Right lobe of liver (tissue), 6 donors: ENCODE measurements around the gene HK1. TPM values are rescaled to one million over a fixed set of nuclear protein-coding genes. Genes with fewer than 3 reads are reported as not detected.

Source experiments
- ATAC-seq, 4 donors: fragments of 200-7000 bp; cut with Tn5 transposase; one replicate each; pipeline ENCODE4 v1.9.1; 2020; ENCODE audit warnings: mild to moderate bottlenecking in 4 of 4, moderate library complexity in 4 of 4
- DNase-seq, 3 donors: peaks; one replicate each; pipeline ENCODE4 v3.0.0-alpha.2; 2020
- H3K27ac ChIP-seq, 3 donors: fragments of 200-600 bp; one replicate each; pipeline ENCODE4 v1.8.0; 2022
- H3K27me3 ChIP-seq, 2 donors: fragments of 200-600 bp; one replicate each; pipeline ENCODE4 v1.8.0; 2022
- H3K36me3 ChIP-seq, 4 donors: fragments of 200-600 bp; sonication (generic) in 1 of 4; one replicate each; pipeline versions ENCODE4 v1.5.1 to v1.8.0; 2017 to 2022; ENCODE audit warnings: control low read depth in 1 of 4
- H3K4me1 ChIP-seq, 4 donors: fragments of 200-600 bp; sonication (generic) in 1 of 4; one replicate each; pipeline versions ENCODE4 v1.5.1 to v1.8.0; 2017 to 2022; ENCODE audit warnings: control low read depth in 1 of 4
- H3K4me3 ChIP-seq, 3 donors: fragments of 200-600 bp; one replicate each; pipeline ENCODE4 v1.8.0; 2022
- H3K9me3 ChIP-seq, 4 donors: fragments of 200-600 bp; sonication (generic) in 1 of 4; one replicate each; pipeline versions ENCODE4 v1.5.1 to v1.8.0; 2017 to 2022; ENCODE audit warnings: control low read depth in 1 of 4
- POLR2A ChIP-seq: fragments of 450-650 bp; IDR thresholded peaks from one replicate; pipeline ENCODE4 v1.6.1; 2017; ENCODE audit warnings: antibody characterized with exemption, mild to moderate bottlenecking
- WGBS: methylation state at CpG from one replicate; pipeline ENCODE4 v1.1.6; 2018; ENCODE audit warnings: low coverage, low lambda C conversion rate; ENCODE audit not compliant: insufficient coverage; ENCODE audit errors: missing lambda C conversion rate; 5-methylcytosine and 5-hydroxymethylcytosine counted together
- intact Hi-C, 2 donors: fragments of 100-400 bp; cut with DNase I; formaldehyde crosslinking; loops; one replicate each; pipeline versions ENCODE4 v1.11.2 to v1.14.1; 2022
- total RNA-seq, 6 experiments: library from RNA; depleted of rRNA in 2 of 6; stranded (reverse); fragments of >200 nt in 2 of 6; fragmentation: NEBNext Ultra II Directional in 3 of 6; extraction: Animal tissue kit (Norgen Biotek cat#: 25700) in 3 of 6; gene quantifications; one replicate each; pipeline versions ENCODE4 v1.1.0 to v1.2.4, GENCODE V29; 2016 to 2023
- TF ChIP-seq, protein P1 (sequence below), 4 donors: fragments of 200-600 bp in 3 of 4; fragments of 450-650 bp in 1 of 4; IDR thresholded peaks; one replicate each; pipeline versions ENCODE4 v1.5.1 to v1.8.0; 2016 to 2022; ENCODE audit warnings: antibody characterized with exemption in 4 of 4, mild to moderate bottlenecking in 2 of 4
- donor health status: DM: no; HTN: yes; CAD: no.
- donor health status: DM: no; HTN: no; CAD: no.
- donor health status: DM: no; HTN: no; CAD: no.
- donor health status: DM: no; HTN: yes; CAD: no.
- donor health status: DM: no; HTN: yes; CAD: no.

HK1 gene
- total RNA-seq, 6 experiments from 2014 or later, result 4.2 to 28.0 (median 7.2) TPM

DNA sequence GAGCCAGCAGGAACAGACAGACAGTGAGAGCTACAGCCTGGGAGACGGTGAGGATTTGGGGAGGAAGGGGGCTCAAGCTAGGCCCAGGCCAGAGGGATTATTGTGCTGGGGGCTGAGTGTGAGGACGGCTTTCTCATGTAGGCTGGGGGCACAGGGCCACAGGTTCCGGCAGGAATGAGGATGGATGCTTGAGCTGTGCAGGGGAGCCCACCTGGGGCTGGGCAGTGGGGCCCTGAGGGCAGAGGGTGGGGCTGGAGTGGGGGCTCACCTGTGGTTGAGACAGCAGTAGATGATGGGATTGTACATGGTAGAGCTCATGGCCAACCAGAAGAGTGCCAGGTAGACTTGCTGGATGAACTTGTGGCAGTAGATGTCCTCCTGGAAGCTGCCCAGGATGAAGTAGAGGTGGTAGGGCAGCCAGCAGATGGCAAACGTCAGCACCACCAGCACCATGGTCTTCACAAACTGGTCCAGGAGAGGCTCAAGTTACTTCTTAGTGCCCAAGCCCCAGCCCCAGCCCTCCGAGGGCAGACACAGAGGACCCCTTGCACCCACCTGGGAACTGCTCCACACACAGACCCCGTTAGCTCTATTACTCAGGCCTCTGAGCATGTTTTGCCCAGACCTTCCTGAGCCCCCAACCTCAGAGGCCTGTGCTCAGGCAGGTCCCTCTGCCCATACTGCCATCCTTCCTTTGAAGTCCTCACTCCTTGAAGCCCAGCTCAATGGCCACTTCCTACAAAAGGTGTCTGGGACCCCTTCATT lies 128.7 kb downstream of the HK1 start:
- 84% methylated on average over 3 of the region's 6 CpGs for WGBS
- H3K36me3 ChIP-seq, result no peaks in the 10 kb centered on the region
- H3K27me3 ChIP-seq, result no peaks in the 10 kb centered on the region
- no peak overlapping the region for H3K4me3 ChIP-seq
- ATAC-seq, result no peak
- intact Hi-C loops, result no loop called here
- no peaks in the 10 kb centered on the region for H3K9me3 ChIP-seq
- TF ChIP-seq, protein P1, sequence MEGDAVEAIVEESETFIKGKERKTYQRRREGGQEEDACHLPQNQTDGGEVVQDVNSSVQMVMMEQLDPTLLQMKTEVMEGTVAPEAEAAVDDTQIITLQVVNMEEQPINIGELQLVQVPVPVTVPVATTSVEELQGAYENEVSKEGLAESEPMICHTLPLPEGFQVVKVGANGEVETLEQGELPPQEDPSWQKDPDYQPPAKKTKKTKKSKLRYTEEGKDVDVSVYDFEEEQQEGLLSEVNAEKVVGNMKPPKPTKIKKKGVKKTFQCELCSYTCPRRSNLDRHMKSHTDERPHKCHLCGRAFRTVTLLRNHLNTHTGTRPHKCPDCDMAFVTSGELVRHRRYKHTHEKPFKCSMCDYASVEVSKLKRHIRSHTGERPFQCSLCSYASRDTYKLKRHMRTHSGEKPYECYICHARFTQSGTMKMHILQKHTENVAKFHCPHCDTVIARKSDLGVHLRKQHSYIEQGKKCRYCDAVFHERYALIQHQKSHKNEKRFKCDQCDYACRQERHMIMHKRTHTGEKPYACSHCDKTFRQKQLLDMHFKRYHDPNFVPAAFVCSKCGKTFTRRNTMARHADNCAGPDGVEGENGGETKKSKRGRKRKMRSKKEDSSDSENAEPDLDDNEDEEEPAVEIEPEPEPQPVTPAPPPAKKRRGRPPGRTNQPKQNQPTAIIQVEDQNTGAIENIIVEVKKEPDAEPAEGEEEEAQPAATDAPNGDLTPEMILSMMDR (IDR thresholded peaks at IDR 0.05), result no peak
- TF ChIP-seq POLR2A, result no peak
- peak in 1 of 3 donors; percentile 49 for DNase-seq
- peaks cover 0 to 5% (median 2%) of the 10 kb centered on the region in 4 donors for H3K4me1 ChIP-seq
- H3K27ac ChIP-seq, result no peak overlapping the region

DNA sequence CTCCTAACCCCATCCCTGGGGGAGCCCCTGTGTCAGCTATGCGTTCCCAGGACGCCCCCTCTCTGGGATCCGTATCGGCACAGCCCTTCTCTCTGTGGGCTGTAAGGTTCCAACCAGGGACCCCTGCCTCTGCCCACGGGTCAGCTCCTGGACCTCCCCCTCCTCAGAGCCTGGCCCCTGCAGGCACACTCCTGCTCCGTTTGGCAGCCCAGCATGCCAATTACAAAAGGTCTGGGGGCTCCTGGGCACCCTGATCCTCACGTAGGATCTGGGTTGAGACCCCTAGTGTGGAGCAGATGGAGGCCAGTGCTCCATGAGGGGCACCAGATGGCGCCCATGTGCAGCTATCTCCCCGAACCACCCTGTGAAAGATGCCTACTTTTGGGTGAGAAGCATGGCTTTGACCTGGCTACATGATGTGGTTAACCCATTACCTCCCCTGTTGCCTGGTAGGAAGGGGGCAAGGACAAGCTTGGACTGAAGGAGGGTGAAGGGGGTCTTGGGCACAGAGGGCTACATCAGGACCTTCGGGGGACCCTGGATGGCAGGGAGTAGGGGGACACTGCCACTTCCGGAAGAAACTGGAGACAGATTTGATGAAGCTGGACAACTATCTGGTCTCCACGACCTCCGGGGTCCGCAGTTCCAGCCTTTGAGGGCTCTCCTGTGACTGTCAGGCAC lies 129.5 kb downstream of the HK1 start:
- Histone ChIP-seq H3K27me3 (no peaks in the 10 kb centered on the region), H3K27ac (peak overlapping the region in 1 of 3 donors; percentile 47), H3K4me1 (peaks cover 0 to 5% (median 2%) of the 10 kb centered on the region in 4 donors), H3K4me3 (peak overlapping the region in 1 of 3 donors; percentile 7), H3K36me3 (no peaks in the 10 kb centered on the region), H3K9me3 (no peaks in the 10 kb centered on the region)
- DNase-seq (peak in 1 of 3 donors; percentile 55), ATAC-seq (peak in 1 of 4 donors; percentile 3)
- 55% methylated on average over 6 of the region's 14 CpGs for WGBS
- intact Hi-C loops, result no loop called here
- TF ChIP-seq, protein P1 (IDR thresholded peaks at IDR 0.05), result peak in 2 of 4 donors; percentile 5 to 23
- no peak for TF ChIP-seq POLR2A

DNA sequence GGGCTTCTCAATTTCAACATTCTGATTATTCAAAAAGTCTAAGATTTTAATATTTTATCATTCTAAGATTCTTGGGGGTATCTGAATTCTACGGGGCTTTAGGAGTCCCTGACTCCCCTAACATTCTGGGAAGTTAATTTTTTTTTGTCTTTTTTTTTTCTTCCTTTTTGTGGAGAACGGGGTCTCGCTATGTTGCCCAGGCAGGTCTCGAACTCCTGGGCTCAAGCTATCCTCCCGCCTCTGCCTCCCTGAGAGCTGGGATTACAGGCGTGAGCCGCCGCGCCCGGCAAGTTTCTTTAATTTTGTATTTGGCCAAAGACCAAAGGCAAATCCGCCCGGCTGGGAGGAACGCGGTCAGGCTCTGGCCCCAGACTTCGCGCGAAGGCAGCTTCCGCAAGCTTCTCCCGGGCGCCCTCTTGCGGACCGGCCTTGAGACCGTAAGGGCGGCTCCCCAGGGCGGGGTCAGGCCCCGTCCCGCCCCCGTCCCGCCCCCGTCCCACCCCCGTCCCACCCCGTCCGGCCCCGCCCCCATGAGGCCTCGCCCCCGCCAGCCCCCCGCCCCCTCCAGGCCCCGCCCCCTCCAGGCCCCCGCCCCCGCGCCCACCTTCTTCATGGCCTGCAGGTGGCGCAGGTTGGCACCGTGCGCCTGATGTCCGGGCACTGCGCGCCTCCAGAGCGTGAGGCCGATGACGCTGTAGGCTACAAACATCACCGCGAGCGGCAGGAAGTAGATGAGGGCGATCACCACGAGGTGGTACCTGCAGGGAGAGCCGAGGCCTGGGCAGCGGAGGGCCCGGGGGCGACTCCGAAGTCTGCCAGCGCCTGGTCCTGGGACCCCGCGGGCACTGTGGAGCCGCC lies 130.3 kb downstream of the HK1 start:
- TF ChIP-seq POLR2A, result no peak
- TF ChIP-seq, protein P1 (IDR thresholded peaks at IDR 0.05), result peak; percentile 51 to 97 (median 92)
- Histone ChIP-seq H3K36me3 (no peaks in the 10 kb centered on the region), H3K4me3 (peak overlapping the region; percentile 8 to 44 (median 26)), H3K27me3 (no peaks in the 10 kb centered on the region), H3K9me3 (no peaks in the 10 kb centered on the region), H3K27ac (peak overlapping the region in 2 of 3 donors; percentile 75 to 82), H3K4me1 (peaks cover 0 to 5% (median 2%) of the 10 kb centered on the region in 4 donors)
- 10% methylated on average over 21 of the region's 64 CpGs for WGBS
- DNase-seq (peak; percentile 92 to 95 (median 95)), ATAC-seq (peak; percentile 89 to 92 (median 92))
- intact Hi-C loops, result no loop called here

DNA sequence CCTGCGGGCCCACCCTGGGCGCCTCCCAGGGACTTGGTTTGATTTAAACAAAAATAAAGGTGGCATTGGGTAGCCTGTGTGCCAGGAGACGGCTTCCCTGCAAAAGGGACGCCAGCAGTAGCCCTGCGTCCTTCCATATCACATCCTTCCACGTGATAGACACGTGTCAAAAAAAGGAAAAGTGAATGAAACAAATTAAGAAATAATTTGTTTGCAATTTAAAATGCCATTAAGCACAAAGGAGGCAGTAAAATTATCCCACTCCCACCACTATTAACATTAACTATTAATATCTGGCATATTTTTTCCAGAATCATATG lies 130.8 kb downstream of the HK1 start:
- TF ChIP-seq, protein P1 (IDR thresholded peaks at IDR 0.05), result no peak
- TF ChIP-seq POLR2A, result no peak
- WGBS, result 23% methylated on average over 7 of the region's 7 CpGs
- no peaks in the 10 kb centered on the region for H3K36me3 ChIP-seq
- no peak for DNase-seq
- peaks cover 0 to 5% (median 2%) of the 10 kb centered on the region in 4 donors for H3K4me1 ChIP-seq
- H3K27ac ChIP-seq, result peak overlapping the region in 2 of 3 donors; percentile 75 to 82
- no peaks in the 10 kb centered on the region for H3K27me3 ChIP-seq
- ATAC-seq, result no peak
- H3K4me3 ChIP-seq, result peak overlapping the region; percentile 8 to 44 (median 26)
- H3K9me3 ChIP-seq, result no peaks in the 10 kb centered on the region
- intact Hi-C loops, result no loop called here
